ENCODE data around the gene FSD1. TPM values are rescaled to one million over a fixed set of nuclear protein-coding genes. Genes with fewer than 3 reads are reported as not detected.

The FSD1 gene
- total RNA-seq, 1 experiment from 2014 or later, result not detected

DNA sequence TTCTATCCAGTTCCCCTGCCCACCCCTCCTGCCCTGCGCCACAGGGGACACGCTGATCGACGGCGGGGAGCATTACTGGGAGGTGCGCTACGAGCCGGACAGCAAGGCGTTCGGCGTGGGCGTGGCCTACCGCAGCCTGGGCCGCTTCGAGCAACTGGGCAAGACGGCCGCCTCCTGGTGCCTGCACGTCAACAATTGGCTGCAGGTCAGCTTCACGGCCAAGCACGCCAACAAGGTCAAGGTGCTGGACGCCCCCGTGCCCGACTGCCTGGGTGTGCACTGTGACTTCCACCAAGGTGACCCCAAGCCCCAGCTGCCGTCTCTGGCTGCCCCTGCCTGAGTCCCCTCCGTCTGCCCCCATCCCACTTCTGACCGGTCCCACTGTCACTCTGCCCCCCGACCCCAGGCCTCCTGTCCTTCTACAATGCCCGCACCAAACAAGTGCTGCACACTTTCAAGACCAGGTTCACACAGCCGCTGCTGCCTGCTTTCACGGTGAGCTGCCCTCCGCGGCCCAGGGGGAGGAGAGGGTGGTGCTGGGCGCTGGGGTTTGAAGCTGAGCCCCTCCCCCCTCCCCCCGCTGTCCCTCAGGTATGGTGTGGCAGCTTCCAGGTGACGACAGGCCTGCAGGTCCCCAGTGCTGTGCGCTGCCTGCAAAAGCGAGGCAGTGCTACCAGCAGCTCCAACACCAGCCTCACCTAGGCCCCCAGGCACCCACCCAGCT is 18.7 kb downstream of the FSD1 start:
- H3K4me1 ChIP-seq (replicated peaks; ENCODE audit: insufficient read depth), result no peaks in the 10 kb centered on the region
- ChIA-PET POLR2A (ENCODE audit: unreplicated experiment) (interaction anchor here (0.6 kb wide), 2 partner anchors 19 to 76 kb away, joined by 7 to 8 read pairs; partner anchors contain the start of gene YJU2), CTCF (no interaction called here)
- TF ChIP-seq, protein P1, sequence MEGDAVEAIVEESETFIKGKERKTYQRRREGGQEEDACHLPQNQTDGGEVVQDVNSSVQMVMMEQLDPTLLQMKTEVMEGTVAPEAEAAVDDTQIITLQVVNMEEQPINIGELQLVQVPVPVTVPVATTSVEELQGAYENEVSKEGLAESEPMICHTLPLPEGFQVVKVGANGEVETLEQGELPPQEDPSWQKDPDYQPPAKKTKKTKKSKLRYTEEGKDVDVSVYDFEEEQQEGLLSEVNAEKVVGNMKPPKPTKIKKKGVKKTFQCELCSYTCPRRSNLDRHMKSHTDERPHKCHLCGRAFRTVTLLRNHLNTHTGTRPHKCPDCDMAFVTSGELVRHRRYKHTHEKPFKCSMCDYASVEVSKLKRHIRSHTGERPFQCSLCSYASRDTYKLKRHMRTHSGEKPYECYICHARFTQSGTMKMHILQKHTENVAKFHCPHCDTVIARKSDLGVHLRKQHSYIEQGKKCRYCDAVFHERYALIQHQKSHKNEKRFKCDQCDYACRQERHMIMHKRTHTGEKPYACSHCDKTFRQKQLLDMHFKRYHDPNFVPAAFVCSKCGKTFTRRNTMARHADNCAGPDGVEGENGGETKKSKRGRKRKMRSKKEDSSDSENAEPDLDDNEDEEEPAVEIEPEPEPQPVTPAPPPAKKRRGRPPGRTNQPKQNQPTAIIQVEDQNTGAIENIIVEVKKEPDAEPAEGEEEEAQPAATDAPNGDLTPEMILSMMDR (conservative IDR thresholded peaks at IDR 0.05), result no peak
- no peak for TF ChIP-seq EZH2 (IDR thresholded peaks at IDR 0.05; ENCODE audit: low read depth)
- no peak overlapping the region for H3K27ac ChIP-seq
- no peak overlapping the region for H3K4me3 ChIP-seq
- intact Hi-C loops (cut with micrococcal nuclease; ENCODE audit: unreplicated experiment), result no loop called here
- H3F3A ChIP-seq (ENCODE audit: insufficient read depth, low read depth), result no peaks in the 10 kb centered on the region
- H3K9me2 ChIP-seq (ENCODE audit: insufficient read depth), result no peaks in the 10 kb centered on the region
- H3K9me3 ChIP-seq (ENCODE audit: insufficient read depth, low read depth), result no peaks in the 10 kb centered on the region
- DNase-seq, result no peak
- no peak overlapping the region for H2AFZ ChIP-seq
- H3K36me3 ChIP-seq (ENCODE audit: low read depth), result no peaks in the 10 kb centered on the region
- BruUV-seq (replicated peaks), result no TSS peak
- H3K4me2 ChIP-seq, result no peak overlapping the region
- no peaks in the 10 kb centered on the region for H3K27me3 ChIP-seq (ENCODE audit: insufficient read depth, low read depth)
- H4K20me1 ChIP-seq (ENCODE audit: insufficient read depth), result no peaks in the 10 kb centered on the region
- H3K79me2 ChIP-seq (ENCODE audit: low read depth), result no peaks in the 10 kb centered on the region

DNA sequence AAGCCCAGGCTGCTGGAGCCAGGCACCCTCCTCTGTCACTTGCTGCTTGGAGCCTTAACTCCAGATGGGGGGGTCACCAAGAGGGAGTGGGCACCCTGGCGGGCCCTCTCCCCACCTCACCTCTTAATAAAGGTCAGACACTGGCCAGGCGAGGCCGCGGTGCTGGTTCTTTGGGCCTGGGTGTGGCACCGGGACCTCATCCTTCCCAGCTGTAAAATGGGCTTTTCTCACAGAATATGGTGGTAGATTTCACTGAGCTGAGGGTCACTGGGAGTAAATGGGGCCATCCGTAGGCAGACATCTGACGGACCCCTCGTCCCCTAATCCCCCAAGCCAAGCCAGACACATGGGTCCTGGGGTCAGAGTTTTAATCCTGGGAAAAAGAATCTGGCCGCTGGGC is 19.3 kb downstream of the FSD1 start:
- no peak overlapping the region for H3K4me2 ChIP-seq
- POLR2A ChIA-PET (ENCODE audit: unreplicated experiment), result no interaction called here

DNA sequence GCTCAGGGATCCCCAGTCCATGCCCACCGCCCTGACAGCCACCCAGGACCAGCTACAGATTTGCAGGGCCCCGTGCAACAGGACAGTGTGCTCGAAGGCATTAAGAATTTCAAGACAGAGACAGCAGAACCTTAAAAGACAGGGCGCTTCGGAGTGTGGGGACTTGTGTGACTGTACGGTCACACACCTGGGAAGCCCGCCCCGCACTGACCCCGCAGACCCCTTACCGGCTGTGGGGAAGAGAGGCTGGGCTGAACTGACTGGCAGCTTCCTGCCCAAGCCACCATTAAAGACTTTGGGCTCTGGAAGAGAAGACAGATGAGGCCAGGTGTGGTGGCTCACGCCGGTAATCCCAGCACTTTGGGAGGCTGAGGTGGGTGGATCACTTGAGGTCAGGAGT is 19.8 kb downstream of the FSD1 start:
- no peak for DNase-seq
- ChIA-PET CTCF (no interaction called here), POLR2A (ENCODE audit: unreplicated experiment) (no interaction called here)
- TF ChIP-seq, protein P1 (conservative IDR thresholded peaks at IDR 0.05), result no peak
- TF ChIP-seq EZH2 (IDR thresholded peaks at IDR 0.05; ENCODE audit: low read depth), result no peak
- no peaks in the 10 kb centered on the region for H3K9me2 ChIP-seq (ENCODE audit: insufficient read depth)
- no peaks in the 10 kb centered on the region for H4K20me1 ChIP-seq (ENCODE audit: insufficient read depth)
- no peaks in the 10 kb centered on the region for H3K4me1 ChIP-seq (replicated peaks; ENCODE audit: insufficient read depth)
- H3F3A ChIP-seq (ENCODE audit: insufficient read depth, low read depth), result no peaks in the 10 kb centered on the region
- no peak overlapping the region for H2AFZ ChIP-seq
- H3K79me2 ChIP-seq (ENCODE audit: low read depth), result no peaks in the 10 kb centered on the region
- H3K27me3 ChIP-seq (ENCODE audit: insufficient read depth, low read depth), result no peaks in the 10 kb centered on the region
- no peak overlapping the region for H3K4me3 ChIP-seq
- no peaks in the 10 kb centered on the region for H3K36me3 ChIP-seq (ENCODE audit: low read depth)
- no TSS peak for BruUV-seq (replicated peaks)
- no peak overlapping the region for H3K27ac ChIP-seq
- intact Hi-C loops (cut with micrococcal nuclease; ENCODE audit: unreplicated experiment), result no loop called here
- no peaks in the 10 kb centered on the region for H3K9me3 ChIP-seq (ENCODE audit: insufficient read depth, low read depth)
- H3K4me2 ChIP-seq, result no peak overlapping the region

More for the DNA sequence above, 19.3 kb downstream of the FSD1 start:
- Histone ChIP-seq H3K27me3 (ENCODE audit: insufficient read depth, low read depth) (no peaks in the 10 kb centered on the region), H3F3A (ENCODE audit: insufficient read depth, low read depth) (no peaks in the 10 kb centered on the region), H2AFZ (no peak overlapping the region), H3K4me1 (replicated peaks; ENCODE audit: insufficient read depth) (no peaks in the 10 kb centered on the region), H3K27ac (no peak overlapping the region), H3K4me3 (no peak overlapping the region), H3K79me2 (ENCODE audit: low read depth) (no peaks in the 10 kb centered on the region), H4K20me1 (ENCODE audit: insufficient read depth) (no peaks in the 10 kb centered on the region), H3K9me2 (ENCODE audit: insufficient read depth) (no peaks in the 10 kb centered on the region), H3K36me3 (ENCODE audit: low read depth) (no peaks in the 10 kb centered on the region), H3K9me3 (ENCODE audit: insufficient read depth, low read depth) (no peaks in the 10 kb centered on the region)
- TF ChIP-seq, protein P1 (conservative IDR thresholded peaks at IDR 0.05), result no peak
- TF ChIP-seq EZH2 (IDR thresholded peaks at IDR 0.05; ENCODE audit: low read depth), result no peak
- no peak for DNase-seq
- CTCF ChIA-PET, result no interaction called here
- BruUV-seq (replicated peaks), result no TSS peak
- intact Hi-C loops (cut with micrococcal nuclease; ENCODE audit: unreplicated experiment), result no loop called here

All from PC-9 (cell line).